CD4-positive, alpha-beta T cell treated with Interleukin-21 for 1 hour (primary cell): Measurements from ENCODE around the gene FYN.

Source experiments
- DNase-seq: peaks from one replicate; pipeline ENCODE4 v3.0.0-alpha.2; 2020

FYN gene

DNA sequence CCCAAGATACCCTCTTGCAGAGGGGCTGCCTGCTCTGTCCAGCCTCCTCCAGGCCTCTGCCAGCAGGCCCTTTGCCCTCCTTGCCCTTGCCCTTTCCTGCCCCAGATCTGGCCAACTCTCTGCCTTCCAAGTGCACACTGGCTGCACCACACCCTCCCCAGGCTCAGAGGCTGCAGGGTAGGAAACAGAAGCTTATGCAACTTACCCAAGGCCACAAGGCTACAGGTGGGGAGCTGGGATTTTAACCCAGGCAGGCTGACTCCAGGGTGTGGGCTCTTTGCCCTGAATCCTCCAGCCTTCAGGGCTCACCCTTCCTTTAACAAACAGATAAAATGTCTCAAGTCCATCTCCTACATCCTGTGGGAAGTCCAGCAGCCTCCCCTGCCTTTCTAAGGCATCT, 253.1 kb downstream of the FYN start:
- DNase-seq: no peak

DNA sequence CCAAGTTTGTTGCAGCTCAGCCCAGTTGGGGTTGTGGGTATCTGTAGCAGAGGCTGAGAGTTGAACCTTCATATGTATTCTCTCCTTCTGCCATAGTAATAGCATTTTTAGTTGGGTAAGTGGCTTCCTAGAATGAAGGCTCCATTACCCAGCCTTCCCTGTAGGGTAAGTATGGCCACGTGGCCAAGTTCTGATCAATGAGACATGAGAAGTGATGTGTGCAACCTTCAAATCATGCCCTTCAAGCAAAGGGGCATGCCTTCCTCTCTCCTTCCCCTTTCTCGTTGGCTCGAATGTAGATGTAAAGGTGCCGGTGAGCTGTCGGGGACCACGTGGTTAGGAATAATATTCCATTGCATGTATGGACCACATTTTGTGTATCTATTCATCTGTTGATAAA, 254.8 kb downstream of the FYN start:
- DNase-seq: no peak

- no peak for DNase-seq
These were observed 256.1 kb downstream of the FYN start for GRCh38 chr6:111617149-111617548.

- DNase-seq: no peak
These were observed 257.2 kb downstream of the FYN start for GRCh38 chr6:111615916-111616612.

- DNase-seq: no peak
These were observed 258.2 kb downstream of the FYN start for GRCh38 chr6:111614833-111615582.

DNA sequence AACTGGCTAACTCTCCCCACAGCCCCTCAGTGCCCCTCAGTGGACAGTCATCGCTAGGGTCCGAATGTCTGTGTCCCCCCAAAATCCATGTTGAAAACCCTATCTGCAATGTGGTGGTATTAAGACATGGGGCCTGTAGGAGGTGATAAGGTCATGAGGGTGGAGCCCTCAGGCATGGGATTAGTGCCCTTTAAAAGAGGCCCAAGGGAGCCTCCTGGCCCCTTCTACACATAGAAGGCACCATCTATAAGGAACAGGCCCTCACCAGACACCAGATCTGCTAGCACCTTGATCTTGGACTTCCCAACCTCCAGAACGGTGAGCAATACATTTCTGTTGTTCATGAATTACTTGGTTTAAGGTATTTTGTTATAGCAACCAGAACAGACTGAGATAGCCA, 260.9 kb downstream of the FYN start:
- DNase-seq: no peak

DNA sequence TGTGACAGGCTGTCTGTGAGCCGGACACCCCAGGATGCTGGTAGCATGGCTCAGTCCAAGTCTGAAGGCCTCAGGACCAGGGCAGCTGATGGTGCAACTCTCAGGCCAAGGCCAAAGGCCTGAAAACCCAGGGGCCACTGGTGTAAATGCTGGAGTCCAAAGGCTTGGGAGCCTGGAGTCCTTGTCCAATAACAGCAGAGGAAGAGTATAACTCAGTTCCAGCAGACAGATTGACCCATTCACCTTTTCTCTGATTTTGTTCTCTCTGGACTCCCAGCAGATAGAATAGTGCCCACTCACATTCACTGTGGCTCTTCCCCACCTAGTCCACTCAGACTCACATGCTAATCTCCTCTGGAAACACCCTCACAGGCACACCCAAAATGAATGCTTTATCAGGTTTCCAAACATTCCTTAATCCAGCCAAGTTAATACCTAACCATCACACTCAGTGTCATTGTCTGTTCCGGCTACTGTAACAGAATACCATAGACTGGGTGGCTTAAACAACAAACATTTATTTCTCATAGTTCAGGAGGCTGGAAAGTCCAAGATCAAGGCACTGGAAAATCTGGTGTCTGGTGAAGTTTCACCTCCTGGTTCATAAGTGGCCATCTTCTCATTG, 262.6 kb downstream of the FYN start:
- DNase-seq: no peak
